H1 (cell line): Measurements from ENCODE around the gene MTRFR. TPM values are rescaled to one million over a fixed set of nuclear protein-coding genes. Genes with fewer than 3 reads are reported as not detected.
"Not testable (repeated sequence)": the region's sequence is repeated elsewhere in the genome, so short reads cannot be mapped to it uniquely, and the experiment has no call there.

Experiments
- CTCF ChIA-PET: fragments of 300-600 bp; sonication (Branson Sonifier 250); formaldehyde crosslinking; loops from one replicate; lab custom pipeline; 2021; ENCODE audit not compliant: partially characterized antibody; lab: Charles Lee
- POLR2A ChIA-PET: fragments of 300-600 bp; sonication (Branson Sonifier 250); formaldehyde crosslinking; loops from one replicate; lab custom pipeline; 2021; ENCODE audit warnings: inconsistent platforms; ENCODE audit not compliant: partially characterized antibody; lab: Charles Lee
- DNase-seq, 2 experiments: peaks; one replicate each; pipeline versions ENCODE4 v3.0.0 to v3.0.0-alpha.2; 2010 to 2022; ENCODE audit warnings: low spot score in 2 of 2, low read depth in 1 of 2, mixed read lengths in 1 of 2
- FAIRE-seq: peaks from 2 replicates; lab custom pipeline; 2011; peaks lifted over from hg19 to GRCh38; lab: Jason Lieb, UNC
- H2AFZ ChIP-seq: 2 replicates; pipeline ENCODE4 v1.8.1; 2012; ENCODE audit warnings: low read length, inconsistent platforms
- H2AK5ac ChIP-seq: 2 replicates; pipeline ENCODE4 v1.6.1; 2013; ENCODE audit warnings: low read depth, low read length
- H2BK120ac ChIP-seq: replicated peaks from 2 replicates; pipeline ENCODE3; 2013; ENCODE audit warnings: low read depth, low read length, inconsistent platforms
- H2BK12ac ChIP-seq: 2 replicates; pipeline ENCODE4 v1.6.1; 2013; ENCODE audit warnings: low read depth, low read length
- H2BK15ac ChIP-seq: 2 replicates; pipeline ENCODE4 v1.6.1; 2013; ENCODE audit warnings: low read length
- H2BK20ac ChIP-seq: 2 replicates; pipeline ENCODE4 v1.6.1; 2013; ENCODE audit warnings: low read length
- H2BK5ac ChIP-seq: 2 replicates; pipeline ENCODE4 v1.6.1; 2013; ENCODE audit warnings: low read depth, low read length
- H3K14ac ChIP-seq: 2 replicates; pipeline ENCODE4 v1.6.1; 2013; ENCODE audit warnings: inconsistent platforms; ENCODE audit not compliant: insufficient read length
- H3K18ac ChIP-seq: 2 replicates; pipeline ENCODE4 v1.6.1; 2013; ENCODE audit warnings: low read length; ENCODE audit errors: extremely low read depth
- H3K23ac ChIP-seq: 2 replicates; pipeline ENCODE4 v1.6.1; 2013; ENCODE audit warnings: inconsistent platforms; ENCODE audit not compliant: insufficient read length
- H3K23me2 ChIP-seq: 2 replicates; pipeline ENCODE4 v1.6.1; 2013; ENCODE audit warnings: low read depth, low read length
- H3K27ac ChIP-seq: 2 replicates; pipeline ENCODE4 v1.6.1; 2011; ENCODE audit warnings: low read depth, low read length, inconsistent platforms
- H3K27me3 ChIP-seq, 4 experiments: replicated peaks in 1 of 4; 1 replicate in 1 of 4; 2 replicates in 3 of 4; pipeline versions ENCODE4 v1.6.1 to v1.8.1; 2011 to 2013; ENCODE audit warnings: low read length in 3 of 4, mild to moderate bottlenecking in 3 of 4, inconsistent platforms in 2 of 4, mixed read lengths in 2 of 4, moderate library complexity in 1 of 4; ENCODE audit not compliant: control insufficient read depth in 3 of 4, insufficient read depth in 3 of 4; ENCODE audit errors: extremely low read depth in 1 of 4
- H3K36me3 ChIP-seq, 4 experiments: 2 replicates each; pipeline versions ENCODE4 v1.6.1 to v1.8.1; 2011 to 2013; ENCODE audit warnings: mild to moderate bottlenecking in 4 of 4, low read length in 3 of 4, moderate library complexity in 2 of 4, control low read depth in 1 of 4, inconsistent platforms in 1 of 4; ENCODE audit not compliant: insufficient read depth in 4 of 4, control insufficient read depth in 2 of 4
- H3K4ac ChIP-seq: replicated peaks from 2 replicates; pipeline ENCODE3; 2013; ENCODE audit warnings: low read length, low read depth, mixed read lengths, inconsistent platforms; ENCODE audit not compliant: insufficient read length
- H3K4me1 ChIP-seq, 4 experiments: replicated peaks in 1 of 4; 1 replicate in 1 of 4; 2 replicates in 3 of 4; pipeline versions ENCODE4 v1.6.1 to v1.8.1; 2011 to 2013; ENCODE audit warnings: low read length in 3 of 4, inconsistent platforms in 2 of 4, mixed read lengths in 1 of 4; ENCODE audit not compliant: insufficient read depth in 4 of 4, control insufficient read depth in 3 of 4
- H3K4me2 ChIP-seq, 2 experiments: 2 replicates each; pipeline versions ENCODE4 v1.6.1 to v1.8.1; 2011 to 2013; ENCODE audit warnings: low read depth in 2 of 2, low read length in 2 of 2, control low read depth in 1 of 2, inconsistent platforms in 1 of 2, mild to moderate bottlenecking in 1 of 2; ENCODE audit not compliant: insufficient read depth in 1 of 2
- H3K4me3 ChIP-seq, 4 experiments: fragments of 200-600, 300-600 bp in 1 of 4; sonication (generic), shearing (Covaris generic), sonication (Bioruptor Twin) in 1 of 4; 2 replicates each; pipeline versions ENCODE4 v1.5.1 to v1.8.1; 2011 to 2016; ENCODE audit warnings: low read length in 4 of 4, low read depth in 3 of 4, control low read depth in 2 of 4, inconsistent platforms in 2 of 4, mild to moderate bottlenecking in 2 of 4, mixed read lengths in 1 of 4, moderate library complexity in 1 of 4; ENCODE audit not compliant: insufficient read depth in 2 of 4; ENCODE audit errors: extremely low read depth in 1 of 4
- H3K56ac ChIP-seq: replicated peaks from 2 replicates; pipeline ENCODE3; 2013; ENCODE audit warnings: low read depth, mild to moderate bottlenecking, mixed read lengths, low read length, inconsistent platforms; ENCODE audit not compliant: insufficient read length
- H3K79me1 ChIP-seq: 2 replicates; pipeline ENCODE4 v1.6.1; 2013; ENCODE audit warnings: low read depth, low read length, control low read depth
- H3K79me2 ChIP-seq, 2 experiments: 2 replicates each; pipeline versions ENCODE4 v1.6.1 to v1.8.1; 2012 to 2013; ENCODE audit warnings: low read length in 2 of 2, mild to moderate bottlenecking in 2 of 2, inconsistent platforms in 1 of 2; ENCODE audit not compliant: insufficient read depth in 2 of 2, control insufficient read depth in 1 of 2
- H3K9ac ChIP-seq, 4 experiments: replicated peaks in 1 of 4; 1 replicate in 1 of 4; 2 replicates in 3 of 4; pipeline versions ENCODE4 v1.6.1 to v1.8.1; 2011 to 2013; ENCODE audit warnings: low read depth in 3 of 4, low read length in 3 of 4, control low read depth in 2 of 4, mild to moderate bottlenecking in 2 of 4, moderate library complexity in 2 of 4, inconsistent platforms in 1 of 4; ENCODE audit errors: extremely low read depth in 1 of 4
- H3K9me3 ChIP-seq, 2 experiments: 2 replicates each; pipeline versions ENCODE4 v1.6.1 to v1.8.1; 2012 to 2013; ENCODE audit warnings: mild to moderate bottlenecking in 2 of 2, moderate library complexity in 2 of 2, control low read depth in 1 of 2, inconsistent platforms in 1 of 2, low read depth in 1 of 2, low read length in 1 of 2, mixed read lengths in 1 of 2; ENCODE audit not compliant: insufficient read depth in 2 of 2
- H4K20me1 ChIP-seq, 2 experiments: replicated peaks in 1 of 2; 2 replicates each; pipeline versions ENCODE3 to v1.8.1; 2011 to 2013; ENCODE audit warnings: inconsistent platforms in 2 of 2, low read length in 2 of 2, mild to moderate bottlenecking in 1 of 2; ENCODE audit not compliant: insufficient read depth in 2 of 2, control insufficient read depth in 1 of 2
- H4K5ac ChIP-seq: 2 replicates; pipeline ENCODE4 v1.6.1; 2013; ENCODE audit warnings: low read length, low read depth, mixed read lengths, inconsistent platforms; ENCODE audit not compliant: insufficient read length
- H4K8ac ChIP-seq: 2 replicates; pipeline ENCODE4 v1.8.0; 2013; ENCODE audit warnings: mild to moderate bottlenecking, moderate library complexity, low read length, inconsistent platforms; ENCODE audit not compliant: insufficient read depth; ENCODE audit errors: extremely low read depth
- H4K91ac ChIP-seq: replicated peaks from 2 replicates; pipeline ENCODE3; 2013; ENCODE audit warnings: low read length, mixed read lengths, inconsistent platforms; ENCODE audit not compliant: insufficient read length
- WGBS, 2 experiments: shearing (Covaris generic) in 1 of 2; methylation state at CpG; one replicate each; pipeline versions ENCODE4 v1.1.6 to v1.1.7; 2013 to 2015; ENCODE audit warnings: low lambda C conversion rate in 2 of 2, mixed read lengths in 2 of 2, inconsistent platforms in 1 of 2, low coverage in 1 of 2, missing lambda C conversion rate in 1 of 2; ENCODE audit not compliant: insufficient replicate concordance in 2 of 2, insufficient coverage in 1 of 2, insufficient read length in 1 of 2; ENCODE audit errors: extremely low coverage in 1 of 2, missing lambda C conversion rate in 1 of 2; 5-methylcytosine and 5-hydroxymethylcytosine counted together
- polyA plus RNA-seq, 7 experiments: library from polyadenylated mRNA; depleted of rRNA in 3 of 7; stranded (reverse) in 5 of 7; unstranded in 2 of 7; fragments of >200 nt in 5 of 7; fragments of 200-250 nt in 2 of 7; gene quantifications; 1 replicate in 5 of 7; 2 replicates in 1 of 7; 4 replicates in 1 of 7; pipeline versions ENCODE4 v1.2.1 to v1.2.3, GENCODE V29; 2011 to 2013; ENCODE audit warnings: missing spikeins in 2 of 7, mixed read lengths in 2 of 7
- total RNA-seq: library from RNA; stranded (reverse); fragmentation: NEBNext Ultra II Directional; extraction: Animal tissue kit (Norgen Biotek cat#: 25700); gene quantifications from 2 replicates; pipeline ENCODE4 v1.2.1, GENCODE V29; 2021

Gene MTRFR
- total and polyA plus RNA-seq, 2 of the 8 experiments (the other 6 are each of a cell fraction or from before 2014, with no cell fraction given) = 9.2 to 12.9 TPM

- not testable (repeated sequence) for H3K14ac ChIP-seq, H4K5ac ChIP-seq, H2AFZ ChIP-seq, H2BK15ac ChIP-seq, H3K4me3 ChIP-seq, H3K4ac ChIP-seq, H3K56ac ChIP-seq, H3K79me1 ChIP-seq, H3K27me3 ChIP-seq, H3K27ac ChIP-seq, H3K4me2 ChIP-seq, H3K23me2 ChIP-seq, H2AK5ac ChIP-seq, H2BK20ac ChIP-seq, H3K9ac ChIP-seq, H4K91ac ChIP-seq, H4K20me1 ChIP-seq, H4K8ac ChIP-seq, H3K18ac ChIP-seq, DNase-seq, H3K4me1 ChIP-seq, H2BK12ac ChIP-seq, H3K23ac ChIP-seq, H2BK120ac ChIP-seq, H2BK5ac ChIP-seq, FAIRE-seq
- peaks cover 5 to 11% of the 10 kb centered on the region in 2 experiments for H3K9me3 ChIP-seq
- POLR2A ChIA-PET = interaction anchor here (0.6 to 5.3 kb wide), 4 partner anchors 13 to 140 kb away, joined by 3 to 27 read pairs (median 4); partner anchors contain the start of genes MPHOSPH9 and MTRFR
- 96% methylated on average over 2 of the region's 2 CpGs; no CpG with 5 or more reads in 1 of the 2 experiments for WGBS, 2 experiments
- peaks cover 0 to 21% (median 5%) of the 10 kb centered on the region in 4 experiments; a peak in 3 of 8 replicates for H3K36me3 ChIP-seq
- CTCF ChIA-PET = interaction anchor here (1.0 to 3.5 kb wide), 5 partner anchors 8 to 296 kb away, joined by 3 to 20 read pairs (median 3); no protein-coding TSS in a partner anchor
- H3K79me2 ChIP-seq = peaks cover 0 to 15% of the 10 kb centered on the region in 2 experiments; a peak in 1 of 4 replicates
Measured at GRCh38 chr12:123248129-123248528, 14.9 kb downstream of the MTRFR start.
